ENCODE results near the gene TXNRD2.
"Not testable (repeated sequence)": the region's sequence is repeated elsewhere in the genome, so short reads cannot be mapped to it uniquely, and the experiment has no call there.

The TXNRD2 gene

DNA sequence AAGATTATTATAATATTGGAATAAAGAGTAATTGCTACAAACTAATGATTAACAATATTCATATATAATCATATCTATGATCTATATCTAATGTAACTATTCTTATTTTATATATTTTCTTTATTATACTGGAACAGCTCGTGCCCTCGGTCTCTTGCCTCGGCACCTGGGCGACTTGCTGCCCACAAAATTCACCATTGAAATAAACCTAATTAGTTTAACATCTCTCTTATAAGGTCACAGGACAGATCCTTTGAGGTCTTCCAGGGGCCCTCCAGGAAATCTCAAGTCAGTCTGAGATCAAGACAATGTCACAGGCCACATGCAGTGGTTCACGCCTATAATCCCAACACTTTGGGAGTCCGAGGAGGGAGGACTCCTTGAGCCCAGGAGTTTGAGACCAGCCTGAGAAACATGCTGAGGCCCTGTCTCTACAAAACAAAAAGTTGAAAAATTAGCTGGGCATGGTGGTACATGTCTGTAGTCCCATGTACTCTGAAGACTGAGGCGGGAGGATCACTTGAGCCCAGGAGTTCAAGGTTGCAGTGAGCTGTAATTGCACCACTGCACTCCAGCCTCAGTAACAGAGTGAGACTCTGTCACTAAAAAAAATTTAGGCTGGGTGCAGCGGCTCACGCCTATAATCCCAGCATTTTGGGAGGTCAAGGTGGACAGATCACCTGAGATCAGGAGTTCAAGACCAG, 6.6 kb upstream of the TXNRD2 start:
- no peak for DNase-seq (ENCODE audit: low read depth in 3 of 3)

DNA sequence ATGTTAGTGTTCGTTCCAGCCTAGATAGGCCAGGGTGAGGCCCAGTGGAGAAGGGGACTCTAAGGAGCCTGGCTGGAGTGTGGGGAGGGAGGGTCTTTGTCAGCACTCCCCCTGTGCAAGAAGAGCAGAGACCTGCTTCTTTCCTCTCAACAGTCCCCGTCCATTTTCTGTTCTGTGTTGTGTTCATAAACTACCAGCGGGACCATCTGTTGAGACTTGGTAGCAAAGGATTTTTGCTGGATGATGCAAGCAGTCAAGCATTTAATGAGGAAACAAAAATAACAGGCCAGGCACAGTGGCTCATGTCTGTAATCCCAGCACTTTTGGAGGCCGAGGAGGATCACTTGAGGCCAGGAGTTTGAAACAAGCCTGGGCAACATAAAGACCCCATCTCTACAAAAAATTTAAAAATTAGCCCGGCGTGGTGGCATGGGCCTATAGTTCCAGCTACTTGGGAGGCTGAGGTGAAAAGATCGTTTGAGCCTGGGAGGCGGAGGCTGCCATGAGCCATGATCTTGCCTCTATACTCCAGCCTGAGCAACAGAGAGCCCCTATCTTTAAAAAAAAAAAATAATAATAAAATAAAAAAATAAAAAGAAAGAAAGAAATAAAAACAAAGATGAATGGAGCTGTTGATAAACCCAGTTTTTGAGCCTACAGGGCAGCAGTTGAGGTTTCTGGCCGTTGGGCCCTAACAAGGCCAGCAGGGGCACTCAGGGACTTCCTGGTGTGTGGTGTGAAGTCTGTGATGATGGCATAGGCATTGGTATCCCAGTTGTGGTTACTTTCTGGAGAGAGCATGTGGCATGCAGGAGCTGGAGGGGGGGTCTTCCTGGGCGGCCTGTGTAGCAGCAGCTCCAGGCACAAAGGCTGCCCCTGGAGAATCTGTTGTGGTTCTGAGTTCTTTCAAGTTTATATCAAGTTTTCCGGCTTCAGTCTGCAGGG, 1.7 kb upstream of the TXNRD2 start:
- DNase-seq (ENCODE audit: low read depth in 3 of 3): no peak

GRCh38 chr22:19942157-19943081, 801 bp upstream of the TXNRD2 start:
- DNase-seq (ENCODE audit: low read depth in 3 of 3): no peak

DNA sequence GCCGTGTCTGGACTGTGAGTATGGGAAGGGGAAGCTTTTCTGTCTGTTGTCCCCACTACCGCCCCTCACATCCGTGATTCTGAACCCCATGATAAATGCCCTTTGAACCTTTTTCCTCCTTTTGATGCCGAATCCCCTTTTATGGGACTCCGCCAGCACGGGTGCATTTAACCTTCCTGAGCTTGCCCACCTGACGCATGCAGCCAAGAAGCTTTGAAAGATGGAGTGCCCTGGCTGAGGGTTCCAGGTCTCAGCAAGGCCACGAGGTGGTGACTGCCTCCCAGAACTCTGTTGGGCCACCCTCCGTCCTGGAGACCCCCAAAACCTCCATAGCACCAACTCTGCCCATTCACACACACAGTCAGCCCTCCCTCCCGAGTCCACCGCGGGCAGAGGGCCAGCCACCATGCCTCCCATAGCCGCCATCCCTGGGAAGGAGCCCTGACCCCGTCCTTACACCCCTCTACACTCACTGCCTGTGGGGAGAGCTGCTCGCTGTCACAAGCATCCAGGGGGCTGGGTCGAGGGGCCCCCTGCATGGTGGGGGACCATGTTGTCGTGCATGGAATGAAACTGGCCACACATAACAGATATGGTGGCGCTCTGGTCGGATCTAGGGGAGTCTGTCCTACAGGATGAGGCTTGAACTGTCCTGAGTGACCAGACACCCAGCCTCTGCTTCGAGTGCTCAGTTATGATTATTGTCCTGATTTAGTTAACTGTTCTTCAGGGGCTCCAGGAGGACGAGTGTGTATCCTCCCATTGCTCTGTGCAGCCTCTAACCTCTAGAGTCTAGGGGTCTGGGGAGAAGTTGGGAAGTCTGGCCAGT, 868 bp downstream of the TXNRD2 start:
- DNase-seq (ENCODE audit: low read depth in 3 of 3): no peak

DNA sequence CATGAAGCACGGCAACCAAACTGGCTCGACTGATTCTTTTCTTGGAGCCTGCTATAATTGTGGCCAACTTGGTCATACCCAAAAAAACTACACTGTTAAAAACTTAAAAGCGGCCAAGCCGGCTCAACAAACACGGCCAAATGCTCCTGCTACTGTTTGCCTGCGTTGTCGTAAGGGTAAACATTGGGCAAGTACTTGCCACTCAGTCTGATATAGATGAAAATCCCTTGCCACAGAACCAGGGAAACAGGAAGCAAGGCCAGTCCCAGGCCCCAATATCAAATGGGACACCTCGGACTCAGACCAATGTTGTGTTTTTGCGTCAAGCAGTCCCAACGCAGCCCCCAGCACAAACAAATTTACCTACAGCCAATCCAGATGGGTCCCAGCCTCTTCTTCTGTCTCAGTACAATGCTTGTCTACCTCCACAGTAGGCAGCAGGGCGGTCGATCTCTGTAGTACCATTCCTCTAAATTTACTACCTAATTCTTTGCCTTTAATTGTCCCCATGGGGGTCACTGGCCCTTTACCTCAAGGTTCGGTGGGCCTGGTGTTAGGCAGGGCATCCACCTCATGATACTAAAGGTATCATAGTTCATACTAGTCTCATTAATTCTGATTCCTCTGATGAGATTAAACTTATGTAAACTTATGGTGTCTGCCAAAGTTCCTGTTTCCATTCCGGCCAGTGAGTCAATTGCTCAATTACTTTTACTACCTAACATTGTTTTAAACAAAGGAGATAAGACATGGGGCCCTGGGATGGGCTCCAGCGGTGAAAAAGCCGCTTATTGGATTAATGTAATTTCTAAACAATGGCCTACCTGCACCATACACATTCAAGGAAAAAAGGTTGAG, 3.8 kb downstream of the TXNRD2 start:
- no peak for DNase-seq (ENCODE audit: low read depth in 3 of 3)

GRCh38 chr22:19936513-19936912, 5.1 kb downstream of the TXNRD2 start:
- DNase-seq (ENCODE audit: low read depth in 3 of 3): no peak

DNA sequence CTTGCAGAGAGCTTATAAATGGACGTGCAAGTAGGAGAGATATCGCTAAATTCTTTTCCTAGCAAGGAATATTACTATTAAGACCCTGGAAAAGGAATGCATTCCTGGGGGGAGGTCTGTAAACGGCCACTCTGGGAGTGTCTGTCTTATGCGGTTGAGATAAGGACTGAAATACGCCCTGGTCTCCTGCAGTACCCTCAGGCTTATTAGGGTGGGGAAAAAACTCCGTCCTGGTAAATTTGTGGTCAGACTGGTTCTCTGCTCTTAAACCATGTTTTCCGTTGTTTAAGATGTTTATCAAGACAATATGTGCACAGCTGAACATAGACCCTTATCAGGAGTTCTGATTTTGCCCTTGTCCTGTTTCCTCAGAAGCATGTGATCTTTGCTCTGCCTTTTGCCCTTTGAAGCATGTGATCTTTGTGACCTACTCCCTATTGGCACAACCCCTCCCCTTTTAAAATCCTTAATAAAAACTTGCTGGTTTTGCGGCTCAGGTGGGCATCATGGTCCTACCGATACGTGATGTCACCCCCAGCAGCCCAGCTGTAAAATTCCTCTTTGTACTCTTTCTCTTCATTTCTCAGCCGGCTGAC, 6.4 kb downstream of the TXNRD2 start:
- DNase-seq (ENCODE audit: low read depth in 3 of 3): not testable (repeated sequence)

DNA sequence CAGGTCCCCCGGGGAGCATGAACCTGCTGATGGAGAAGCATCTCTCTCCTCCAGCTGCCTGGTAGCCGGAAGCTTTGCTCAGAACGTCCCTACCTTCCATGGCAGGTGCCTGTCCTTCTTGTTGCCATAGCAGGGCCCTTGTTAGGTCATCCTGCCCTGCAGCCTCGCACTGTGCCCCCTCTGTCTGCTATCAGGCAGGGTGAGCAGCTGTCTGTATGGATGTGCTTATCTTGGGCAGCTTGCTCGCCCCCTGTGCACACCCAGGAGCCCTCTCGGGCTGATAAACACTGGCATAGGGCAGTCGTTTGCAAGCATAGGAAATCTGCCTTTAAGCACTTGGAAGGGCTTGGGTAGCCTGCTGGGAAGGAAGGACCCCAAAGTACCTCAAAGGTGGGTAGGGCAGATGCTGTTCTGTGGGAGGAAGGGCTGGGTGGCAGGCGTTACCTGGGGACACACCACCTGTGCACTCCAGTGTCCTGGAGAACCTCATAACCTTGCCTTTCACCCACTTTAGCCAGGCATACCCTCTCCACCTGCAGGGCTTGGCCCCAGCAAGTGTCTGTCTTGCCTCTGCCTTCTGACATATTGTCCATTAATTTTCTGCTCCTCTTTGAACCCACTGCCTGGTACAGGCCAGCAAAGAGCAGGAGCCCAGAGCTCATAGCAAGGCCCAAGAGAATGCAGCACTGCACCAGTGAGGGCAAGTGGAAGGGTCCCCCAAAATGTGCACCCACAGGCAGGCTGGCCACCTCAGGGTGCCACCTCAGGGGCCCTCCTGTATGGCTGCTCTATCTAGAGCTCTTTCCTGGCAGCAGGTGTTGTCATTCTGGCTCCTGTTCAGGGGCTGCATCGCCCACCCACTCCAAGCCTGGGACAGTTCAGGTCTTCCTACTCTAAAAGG, 8.0 kb downstream of the TXNRD2 start:
- DNase-seq (ENCODE audit: low read depth in 3 of 3): no peak

- DNase-seq (ENCODE audit: low read depth in 3 of 3): no peak
These were observed 9.0 kb downstream of the TXNRD2 start for GRCh38 chr22:19932367-19933206.

- no peak for DNase-seq (ENCODE audit: low read depth in 3 of 3)
These were observed 10.1 kb downstream of the TXNRD2 start for GRCh38 chr22:19931514-19931913.

- no peak for DNase-seq (ENCODE audit: low read depth in 3 of 3)
These were observed 10.8 kb downstream of the TXNRD2 start for GRCh38 chr22:19930551-19931486.

- no peak for DNase-seq (ENCODE audit: low read depth in 3 of 3)
These were observed 11.8 kb downstream of the TXNRD2 start for GRCh38 chr22:19929586-19930550.

DNA sequence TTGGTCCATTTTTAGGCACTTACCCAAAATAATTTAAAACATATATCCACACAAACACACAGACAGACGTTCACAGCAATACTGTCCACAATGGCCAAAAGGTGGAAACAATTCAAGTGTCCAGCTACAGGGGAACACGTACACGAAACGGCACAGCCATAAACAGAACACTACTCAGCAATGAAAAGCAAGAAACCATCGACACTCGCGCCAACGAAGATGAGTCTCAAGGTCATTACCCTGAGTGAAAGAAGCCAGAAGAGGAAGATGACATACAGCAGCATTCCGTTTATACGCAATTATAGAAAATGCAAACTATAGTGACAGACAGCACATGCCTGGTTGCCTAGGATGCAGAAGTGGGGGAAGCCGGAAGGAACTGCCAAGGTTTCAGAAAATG, 13.4 kb downstream of the TXNRD2 start:
- DNase-seq (ENCODE audit: low read depth in 3 of 3): no peak

DNA sequence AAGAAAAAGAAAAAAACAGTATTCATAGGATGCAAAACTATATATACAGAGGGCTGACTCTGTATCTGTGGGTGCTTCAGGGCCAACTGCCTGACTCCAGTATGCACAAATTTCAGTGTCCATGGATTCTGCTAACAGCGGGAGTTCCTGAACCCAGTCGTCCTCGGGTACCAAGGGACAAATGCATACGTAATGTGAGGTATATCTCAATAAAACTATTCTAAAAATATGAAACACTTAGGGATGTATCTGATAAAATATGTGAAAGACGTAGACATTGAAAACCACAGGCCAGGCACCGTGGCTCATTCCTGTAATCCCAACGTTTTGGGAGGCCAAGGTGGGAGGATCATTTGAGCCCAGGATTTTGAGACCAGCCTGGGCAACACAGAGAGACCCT, 13.9 kb downstream of the TXNRD2 start:
- DNase-seq (ENCODE audit: low read depth in 3 of 3): no peak

- not testable (repeated sequence) for DNase-seq (ENCODE audit: low read depth in 3 of 3)
These were observed 15.6 kb downstream of the TXNRD2 start for GRCh38 chr22:19926028-19926427.

All from stimulated activated CD4-positive, alpha-beta T cell treated with anti-CD3 and anti-CD28 coated beads, TNF-alpha, amount 100 ng/mL, for 4 hours (primary cell).